Measurements from ENCODE around the gene SCARB1.

Gene SCARB1

DNA sequence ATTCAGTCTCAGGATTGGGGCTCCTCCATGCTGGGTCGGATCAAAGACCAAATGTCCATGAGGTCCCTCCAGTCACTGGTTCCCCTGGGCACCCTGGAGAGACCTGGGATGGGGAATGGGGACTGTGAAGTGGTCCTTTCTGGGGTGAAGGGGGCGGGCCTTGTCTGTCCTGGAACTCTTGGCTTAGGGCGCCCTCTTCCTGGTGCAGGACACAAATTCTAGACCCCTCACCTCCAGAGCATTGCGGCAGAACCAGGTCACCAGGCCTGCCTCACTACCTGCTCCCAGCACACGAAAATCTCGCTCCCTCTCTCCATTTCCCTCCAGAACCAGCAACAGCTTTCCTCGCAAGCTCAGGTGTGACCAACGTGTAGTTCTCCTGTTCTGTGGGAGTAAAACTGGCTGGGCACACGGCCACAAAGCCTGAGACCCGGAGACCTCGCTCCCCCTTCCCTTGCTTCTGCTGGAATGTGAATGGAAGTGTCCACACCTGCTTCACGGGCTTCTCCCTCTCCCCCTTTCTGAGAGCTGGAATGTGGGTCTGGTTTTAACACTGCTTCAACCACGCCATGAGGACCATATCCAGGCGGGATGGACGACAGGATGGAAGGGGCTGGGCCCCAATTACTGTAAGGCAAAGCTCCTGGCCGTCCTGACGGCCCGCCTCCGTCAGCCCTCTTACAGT lies 112.7 kb downstream of the SCARB1 start:
- no peaks in the 10 kb centered on the region for H3K27me3 ChIP-seq (ENCODE audit: insufficient read depth, low read length, poor library complexity)
- no peaks in the 10 kb centered on the region for H3K9me3 ChIP-seq (ENCODE audit: insufficient read depth, low read length, severe bottlenecking)
- H3K4me2 ChIP-seq (ENCODE audit: insufficient read depth, low read length), result no peak overlapping the region
- ATAC-seq (ENCODE audit: insufficient read depth, low read depth) (no peak), DNase-seq (peak; percentile 41)
- no peak for TF ChIP-seq EZH2 (IDR thresholded peaks at IDR 0.05; ENCODE audit: borderline replicate concordance, low read depth, low read length, severe bottlenecking)
- peak; percentile 41 for TF ChIP-seq CTCF (IDR thresholded peaks at IDR 0.05; ENCODE audit: borderline replicate concordance, extremely low read depth, low read length, poor library complexity, severe bottlenecking)
- H3K9ac ChIP-seq (ENCODE audit: low read depth, low read length), result no peak overlapping the region
- no peaks in the 10 kb centered on the region for H4K20me1 ChIP-seq (ENCODE audit: insufficient read depth, low read length)
- no peaks in the 10 kb centered on the region for H3K36me3 ChIP-seq (ENCODE audit: insufficient read depth, low read length)
- peaks cover 36% of the 10 kb centered on the region for H3K4me1 ChIP-seq (ENCODE audit: insufficient read depth, low read length)
- H2AFZ ChIP-seq (ENCODE audit: low read depth, low read length), result no peak overlapping the region
- H3K4me3 ChIP-seq (ENCODE audit: low read depth in 1 of 2, low read length in 2 of 2), result no peak overlapping the region
- H3K27ac ChIP-seq (ENCODE audit: low read length), result no peak overlapping the region
- no peaks in the 10 kb centered on the region for H3K79me2 ChIP-seq (ENCODE audit: insufficient read depth, low read length)

DNA sequence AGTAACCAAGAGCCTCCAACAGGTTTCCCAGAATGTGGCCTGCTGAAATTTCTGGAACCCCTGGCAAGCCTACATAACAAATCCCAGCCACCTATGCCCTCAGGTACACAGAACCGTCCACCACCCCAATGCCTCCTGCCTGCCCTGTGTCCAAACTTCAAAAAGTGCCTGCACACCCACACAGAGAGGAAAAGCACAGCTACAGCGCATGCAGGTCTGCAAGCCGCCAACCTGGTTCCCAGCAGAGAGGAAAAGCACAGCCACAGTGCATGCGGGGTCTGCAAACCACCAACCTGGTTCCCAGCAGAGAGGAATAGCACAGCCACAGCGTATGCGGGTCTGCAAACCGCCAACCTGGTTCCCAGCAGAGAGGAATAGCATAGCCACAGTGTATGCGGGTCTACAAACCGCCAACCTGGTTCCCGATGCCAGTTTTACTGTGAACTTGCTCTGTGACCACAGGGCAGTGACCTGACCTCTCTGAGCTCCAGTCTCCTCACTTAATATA lies 113.5 kb downstream of the SCARB1 start:
- TF ChIP-seq CTCF (IDR thresholded peaks at IDR 0.05; ENCODE audit: borderline replicate concordance, extremely low read depth, low read length, poor library complexity, severe bottlenecking) (no peak), EZH2 (IDR thresholded peaks at IDR 0.05; ENCODE audit: borderline replicate concordance, low read depth, low read length, severe bottlenecking) (no peak)
- H3K36me3 ChIP-seq (ENCODE audit: insufficient read depth, low read length), result no peaks in the 10 kb centered on the region
- no peaks in the 10 kb centered on the region for H3K79me2 ChIP-seq (ENCODE audit: insufficient read depth, low read length)
- H4K20me1 ChIP-seq (ENCODE audit: insufficient read depth, low read length), result no peaks in the 10 kb centered on the region
- H2AFZ ChIP-seq (ENCODE audit: low read depth, low read length), result no peak overlapping the region
- peaks cover 29% of the 10 kb centered on the region for H3K4me1 ChIP-seq (ENCODE audit: insufficient read depth, low read length)
- no peaks in the 10 kb centered on the region for H3K9me3 ChIP-seq (ENCODE audit: insufficient read depth, low read length, severe bottlenecking)
- no peak overlapping the region for H3K4me3 ChIP-seq (ENCODE audit: low read depth in 1 of 2, low read length in 2 of 2)
- DNase-seq (peak; percentile 58), ATAC-seq (ENCODE audit: insufficient read depth, low read depth) (peak; percentile 31)
- no peak overlapping the region for H3K27ac ChIP-seq (ENCODE audit: low read length)
- no peak overlapping the region for H3K9ac ChIP-seq (ENCODE audit: low read depth, low read length)
- H3K27me3 ChIP-seq (ENCODE audit: insufficient read depth, low read length, poor library complexity), result no peaks in the 10 kb centered on the region
- H3K4me2 ChIP-seq (ENCODE audit: insufficient read depth, low read length), result no peak overlapping the region

GRCh38 chr12:124749725-124750124 lies 113.9 kb downstream of the SCARB1 start:
- H4K20me1 ChIP-seq (ENCODE audit: insufficient read depth, low read length), result no peaks in the 10 kb centered on the region
- no peak for DNase-seq
- no peak overlapping the region for H3K9ac ChIP-seq (ENCODE audit: low read depth, low read length)
- H3K36me3 ChIP-seq (ENCODE audit: insufficient read depth, low read length), result no peaks in the 10 kb centered on the region
- no peaks in the 10 kb centered on the region for H3K9me3 ChIP-seq (ENCODE audit: insufficient read depth, low read length, severe bottlenecking)
- no peak overlapping the region for H3K27ac ChIP-seq (ENCODE audit: low read length)
- H3K27me3 ChIP-seq (ENCODE audit: insufficient read depth, low read length, poor library complexity), result no peaks in the 10 kb centered on the region
- H3K4me3 ChIP-seq (ENCODE audit: low read depth in 1 of 2, low read length in 2 of 2), result no peak overlapping the region
- H3K4me1 ChIP-seq (ENCODE audit: insufficient read depth, low read length), result peaks cover 25% of the 10 kb centered on the region
- ATAC-seq (ENCODE audit: insufficient read depth, low read depth), result no peak
- H2AFZ ChIP-seq (ENCODE audit: low read depth, low read length), result no peak overlapping the region
- TF ChIP-seq CTCF (IDR thresholded peaks at IDR 0.05; ENCODE audit: borderline replicate concordance, extremely low read depth, low read length, poor library complexity, severe bottlenecking) (no peak), EZH2 (IDR thresholded peaks at IDR 0.05; ENCODE audit: borderline replicate concordance, low read depth, low read length, severe bottlenecking) (no peak)
- no peaks in the 10 kb centered on the region for H3K79me2 ChIP-seq (ENCODE audit: insufficient read depth, low read length)
- no peak overlapping the region for H3K4me2 ChIP-seq (ENCODE audit: insufficient read depth, low read length)

Data from DND-41 (cell line).